ENCODE results near the gene KLF7. TPM values are rescaled to one million over a fixed set of nuclear protein-coding genes. Genes with fewer than 3 reads are reported as not detected.

Gene KLF7
- total RNA-seq, 3 donors from 2014 or later (not counting 1 experiment from before 2014, with no cell fraction given): 22.9 to 39.1 (median 32.4) TPM

GRCh38 chr2:207201416-207201815, 35.7 kb upstream of the KLF7 start:
- ATAC-seq: no peak

DNA sequence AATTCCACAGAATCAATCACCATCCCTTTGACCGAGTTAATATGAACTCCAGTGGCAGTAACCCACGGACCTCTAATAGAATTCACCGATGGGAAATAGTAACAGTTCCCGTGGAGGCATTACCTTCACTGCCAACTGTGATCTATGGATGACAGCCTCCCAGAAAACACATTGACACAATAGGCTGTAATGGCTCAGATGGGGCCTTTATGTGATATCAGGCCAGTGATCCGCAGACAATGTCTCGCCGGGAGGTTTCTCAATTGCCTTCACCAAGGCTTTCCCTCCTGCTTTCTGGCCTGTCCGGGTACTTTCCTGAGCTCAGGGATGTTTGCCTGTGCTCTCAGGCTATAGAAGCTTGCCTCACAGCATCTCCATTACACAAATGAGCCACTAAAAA, 34.4 kb upstream of the KLF7 start:
- no peak overlapping the region for H3K4me3 Mint-ChIP-seq
- no peaks in the 10 kb centered on the region for H3K27me3 ChIP-seq (ENCODE audit: control insufficient read depth, insufficient read depth, low read length)
- ATAC-seq: no peak
- H3K27ac ChIP-seq (ENCODE audit: low read length): no peak overlapping the region
- no peak overlapping the region for H3K4me3 ChIP-seq (ENCODE audit: low read length)
- TF ChIP-seq, protein P1, sequence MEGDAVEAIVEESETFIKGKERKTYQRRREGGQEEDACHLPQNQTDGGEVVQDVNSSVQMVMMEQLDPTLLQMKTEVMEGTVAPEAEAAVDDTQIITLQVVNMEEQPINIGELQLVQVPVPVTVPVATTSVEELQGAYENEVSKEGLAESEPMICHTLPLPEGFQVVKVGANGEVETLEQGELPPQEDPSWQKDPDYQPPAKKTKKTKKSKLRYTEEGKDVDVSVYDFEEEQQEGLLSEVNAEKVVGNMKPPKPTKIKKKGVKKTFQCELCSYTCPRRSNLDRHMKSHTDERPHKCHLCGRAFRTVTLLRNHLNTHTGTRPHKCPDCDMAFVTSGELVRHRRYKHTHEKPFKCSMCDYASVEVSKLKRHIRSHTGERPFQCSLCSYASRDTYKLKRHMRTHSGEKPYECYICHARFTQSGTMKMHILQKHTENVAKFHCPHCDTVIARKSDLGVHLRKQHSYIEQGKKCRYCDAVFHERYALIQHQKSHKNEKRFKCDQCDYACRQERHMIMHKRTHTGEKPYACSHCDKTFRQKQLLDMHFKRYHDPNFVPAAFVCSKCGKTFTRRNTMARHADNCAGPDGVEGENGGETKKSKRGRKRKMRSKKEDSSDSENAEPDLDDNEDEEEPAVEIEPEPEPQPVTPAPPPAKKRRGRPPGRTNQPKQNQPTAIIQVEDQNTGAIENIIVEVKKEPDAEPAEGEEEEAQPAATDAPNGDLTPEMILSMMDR (IDR thresholded peaks at IDR 0.05): no peak
- H3K36me3 Mint-ChIP-seq: no peaks in the 10 kb centered on the region
- peaks cover 0 to 2% of the 10 kb centered on the region in 2 donors for H3K9me3 Mint-ChIP-seq
- H3K36me3 ChIP-seq (ENCODE audit: control insufficient read depth, insufficient read depth, low read length): no peaks in the 10 kb centered on the region
- no peak overlapping the region for H3K27ac Mint-ChIP-seq
- no peaks in the 10 kb centered on the region for H3K4me1 ChIP-seq (ENCODE audit: control insufficient read depth, insufficient read depth, low read length)
- peaks cover 11 to 21% of the 10 kb centered on the region in 2 donors for H3K27me3 Mint-ChIP-seq (ENCODE audit: low read depth in 2 of 2)
- WGBS (ENCODE audit: insufficient coverage): 92% methylated on average over 8 of the region's 8 CpGs
- H3K4me1 Mint-ChIP-seq: no peaks in the 10 kb centered on the region
- H3K9me3 ChIP-seq (ENCODE audit: control insufficient read depth, insufficient read depth, low read length): no peaks in the 10 kb centered on the region
- intact Hi-C loops (cut with micrococcal nuclease): no loop called here
- no peak for DNase-seq

More at GRCh38 chr2:207201416-207201815, 35.7 kb upstream of the KLF7 start:
- no peaks in the 10 kb centered on the region for H3K9me3 ChIP-seq (ENCODE audit: control insufficient read depth, insufficient read depth, low read length)
- H3K4me3 ChIP-seq (ENCODE audit: low read length): no peak overlapping the region
- TF ChIP-seq, protein P1 (IDR thresholded peaks at IDR 0.05): no peak
- H3K4me1 ChIP-seq (ENCODE audit: control insufficient read depth, insufficient read depth, low read length): no peaks in the 10 kb centered on the region
- no peak for DNase-seq
- 96% methylated on average over 2 of the region's 2 CpGs for WGBS (ENCODE audit: insufficient coverage)
- intact Hi-C loops (cut with micrococcal nuclease): no loop called here
- H3K27ac ChIP-seq (ENCODE audit: low read length): no peak overlapping the region
- Mint-ChIP-seq H3K4me1 (no peaks in the 10 kb centered on the region), H3K4me3 (no peak overlapping the region), H3K27ac (no peak overlapping the region), H3K36me3 (no peaks in the 10 kb centered on the region), H3K27me3 (ENCODE audit: low read depth in 2 of 2) (peaks cover 11 to 21% of the 10 kb centered on the region in 2 donors), H3K9me3 (peaks cover 0 to 2% of the 10 kb centered on the region in 2 donors)
- H3K27me3 ChIP-seq (ENCODE audit: control insufficient read depth, insufficient read depth, low read length): no peaks in the 10 kb centered on the region
- H3K36me3 ChIP-seq (ENCODE audit: control insufficient read depth, insufficient read depth, low read length): no peaks in the 10 kb centered on the region

- Histone ChIP-seq H3K36me3 (ENCODE audit: control insufficient read depth, insufficient read depth, low read length) (no peaks in the 10 kb centered on the region), H3K27me3 (ENCODE audit: control insufficient read depth, insufficient read depth, low read length) (peaks cover 2% of the 10 kb centered on the region), H3K4me1 (ENCODE audit: control insufficient read depth, insufficient read depth, low read length) (no peaks in the 10 kb centered on the region), H3K9me3 (ENCODE audit: control insufficient read depth, insufficient read depth, low read length) (no peaks in the 10 kb centered on the region), H3K27ac (ENCODE audit: low read length) (no peak overlapping the region), H3K4me3 (ENCODE audit: low read length) (no peak overlapping the region)
- no CpG with 5 or more reads among the region's 2 CpGs for WGBS (ENCODE audit: insufficient coverage)
- intact Hi-C loops (cut with micrococcal nuclease): no loop called here
- no peak overlapping the region for H3K27ac Mint-ChIP-seq
- no peaks in the 10 kb centered on the region for H3K4me1 Mint-ChIP-seq
- ATAC-seq (no peak), DNase-seq (no peak)
- no peaks in the 10 kb centered on the region for H3K36me3 Mint-ChIP-seq
- peaks cover 28 to 66% of the 10 kb centered on the region in 2 donors for H3K27me3 Mint-ChIP-seq (ENCODE audit: low read depth in 2 of 2)
- H3K4me3 Mint-ChIP-seq: no peak overlapping the region
- TF ChIP-seq, protein P1 (IDR thresholded peaks at IDR 0.05): no peak
- H3K9me3 Mint-ChIP-seq: peaks cover 0 to 2% of the 10 kb centered on the region in 2 donors
Observed at GRCh38 chr2:207194028-207194427, 28.3 kb upstream of the KLF7 start.
